ENCODE results near the gene DUSP15.
"Not testable (repeated sequence)": the region's sequence is repeated elsewhere in the genome, so short reads cannot be mapped to it uniquely, and the experiment has no call there.

The DUSP15 gene

GRCh38 chr20:31839782-31840487, 30.4 kb downstream of the DUSP15 start:
- DNase-seq (ENCODE audit: low read depth): no peak

GRCh38 chr20:31838646-31839292, 31.6 kb downstream of the DUSP15 start:
- no peak for DNase-seq (ENCODE audit: low read depth)

GRCh38 chr20:31837896-31838397, 32.4 kb downstream of the DUSP15 start:
- DNase-seq (ENCODE audit: low read depth): no peak

GRCh38 chr20:31836853-31837608, 33.3 kb downstream of the DUSP15 start:
- DNase-seq (ENCODE audit: low read depth): no peak

GRCh38 chr20:31835977-31836852, 34.1 kb downstream of the DUSP15 start:
- no peak for DNase-seq (ENCODE audit: low read depth)

GRCh38 chr20:31835554-31835953, 34.8 kb downstream of the DUSP15 start:
- no peak for DNase-seq (ENCODE audit: low read depth)

- DNase-seq (ENCODE audit: low read depth): no peak
Measured at GRCh38 chr20:31833931-31834521, 36.3 kb downstream of the DUSP15 start.

GRCh38 chr20:31833130-31833930, 37.0 kb downstream of the DUSP15 start:
- DNase-seq (ENCODE audit: low read depth): peak; percentile 37

- DNase-seq (ENCODE audit: low read depth): no peak
Measured at GRCh38 chr20:31831771-31832306, 38.5 kb downstream of the DUSP15 start.

- no peak for DNase-seq (ENCODE audit: low read depth)
Measured at GRCh38 chr20:31831211-31831610, 39.1 kb downstream of the DUSP15 start.

- DNase-seq (ENCODE audit: low read depth): no peak
Measured at GRCh38 chr20:31830406-31830981, 39.8 kb downstream of the DUSP15 start.

- no peak for DNase-seq (ENCODE audit: low read depth)
Measured at GRCh38 chr20:31829731-31830130, 40.6 kb downstream of the DUSP15 start.

GRCh38 chr20:31828016-31828415, 42.3 kb downstream of the DUSP15 start:
- not testable (repeated sequence) for DNase-seq (ENCODE audit: low read depth)

GRCh38 chr20:31827059-31827458, 43.3 kb downstream of the DUSP15 start:
- no peak for DNase-seq (ENCODE audit: low read depth)

- DNase-seq (ENCODE audit: low read depth): no peak
Measured at GRCh38 chr20:31826074-31826473, 44.3 kb downstream of the DUSP15 start.

GRCh38 chr20:31824554-31825313, 45.6 kb downstream of the DUSP15 start:
- no peak for DNase-seq (ENCODE audit: low read depth)

GRCh38 chr20:31824125-31824485, 46.2 kb downstream of the DUSP15 start:
- no peak for DNase-seq (ENCODE audit: low read depth)

- DNase-seq (ENCODE audit: low read depth): no peak
Measured at GRCh38 chr20:31823360-31824124, 46.8 kb downstream of the DUSP15 start.

All from activated gamma-delta T cell treated with anti-CD3 and anti-CD28 coated beads, Interleukin-2, amount 50 U/mL, for 16 hours (primary cell).